NCI-H2227 (cell line): ENCODE measurements around the gene SDC1.

Source experiments
- DNase-seq: peaks from one replicate; lab custom pipeline; 2025; ENCODE audit not compliant: unreplicated experiment; lab: John Stamatoyannopoulos, UW

Gene SDC1

GRCh38 chr2:20186078-20186854 is 38.7 kb downstream of the SDC1 start:
- DNase-seq: no peak

GRCh38 chr2:20185176-20186022 is 39.5 kb downstream of the SDC1 start:
- no peak for DNase-seq

DNA sequence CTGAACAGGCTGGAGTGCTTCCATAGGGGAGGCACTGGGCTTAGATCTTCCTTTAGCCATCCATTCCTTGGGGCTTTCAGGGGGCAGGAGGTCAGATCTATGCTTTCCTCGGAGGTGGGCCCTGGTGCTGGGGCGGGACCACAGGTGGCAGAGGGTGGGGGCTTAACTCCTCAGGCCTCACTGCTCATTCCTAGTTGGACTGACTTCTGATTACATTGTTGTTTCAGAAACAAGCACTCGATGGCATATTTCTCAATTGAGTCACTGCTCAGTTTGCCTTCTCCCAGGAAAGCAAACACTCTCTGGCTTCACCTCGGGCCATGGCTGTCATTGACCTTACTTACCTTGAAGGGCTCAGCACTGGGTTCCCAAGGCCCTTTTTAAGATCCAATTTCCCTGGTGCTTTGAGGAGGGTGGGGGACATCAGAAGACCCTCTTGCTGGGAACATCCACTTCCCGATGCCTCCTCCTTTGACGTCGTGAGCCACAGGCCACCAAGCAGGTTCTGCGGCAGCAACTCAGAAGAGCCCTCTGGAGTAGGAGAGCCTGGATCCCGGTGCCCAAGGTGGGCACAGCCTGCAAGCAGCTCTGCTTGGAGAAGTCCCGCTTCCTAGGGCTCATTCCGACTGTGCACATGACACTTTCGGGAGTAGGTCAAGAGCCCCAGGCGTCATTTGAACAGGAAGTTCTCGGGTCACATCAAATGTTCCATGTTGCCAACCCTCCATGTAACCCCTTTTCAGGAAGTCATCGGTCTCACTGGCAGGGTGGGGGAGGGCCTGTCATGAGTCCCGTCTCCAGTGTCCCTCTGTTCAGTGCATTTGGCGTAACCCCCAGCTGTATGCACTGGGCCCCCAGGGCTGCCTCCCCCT is 40.6 kb downstream of the SDC1 start:
- DNase-seq: no peak

- no peak for DNase-seq
These were observed 41.6 kb downstream of the SDC1 start for GRCh38 chr2:20183373-20183772.

GRCh38 chr2:20182241-20182931 is 42.5 kb downstream of the SDC1 start:
- DNase-seq: no peak

DNA sequence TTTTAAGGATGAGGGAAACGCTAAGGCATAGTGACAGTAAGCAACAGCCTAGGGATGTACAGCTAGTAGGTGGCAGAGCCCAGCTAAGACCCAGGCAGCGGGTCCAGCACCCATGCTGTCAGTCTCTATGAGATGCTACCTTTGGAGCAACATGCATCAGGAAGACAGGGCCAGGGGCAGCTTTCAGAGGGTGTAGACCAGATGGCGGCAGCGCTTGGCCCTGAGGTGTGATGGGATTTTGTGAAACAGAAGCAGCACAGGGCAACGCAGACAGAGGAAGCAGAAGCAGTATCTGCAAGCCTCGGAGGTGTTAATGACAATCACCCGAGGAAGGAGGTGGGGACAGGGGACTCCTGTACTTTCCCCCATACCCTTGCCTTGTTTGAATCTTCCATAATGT is 43.2 kb downstream of the SDC1 start:
- no peak for DNase-seq

GRCh38 chr2:20180676-20181648 is 44.0 kb downstream of the SDC1 start:
- no peak for DNase-seq

DNA sequence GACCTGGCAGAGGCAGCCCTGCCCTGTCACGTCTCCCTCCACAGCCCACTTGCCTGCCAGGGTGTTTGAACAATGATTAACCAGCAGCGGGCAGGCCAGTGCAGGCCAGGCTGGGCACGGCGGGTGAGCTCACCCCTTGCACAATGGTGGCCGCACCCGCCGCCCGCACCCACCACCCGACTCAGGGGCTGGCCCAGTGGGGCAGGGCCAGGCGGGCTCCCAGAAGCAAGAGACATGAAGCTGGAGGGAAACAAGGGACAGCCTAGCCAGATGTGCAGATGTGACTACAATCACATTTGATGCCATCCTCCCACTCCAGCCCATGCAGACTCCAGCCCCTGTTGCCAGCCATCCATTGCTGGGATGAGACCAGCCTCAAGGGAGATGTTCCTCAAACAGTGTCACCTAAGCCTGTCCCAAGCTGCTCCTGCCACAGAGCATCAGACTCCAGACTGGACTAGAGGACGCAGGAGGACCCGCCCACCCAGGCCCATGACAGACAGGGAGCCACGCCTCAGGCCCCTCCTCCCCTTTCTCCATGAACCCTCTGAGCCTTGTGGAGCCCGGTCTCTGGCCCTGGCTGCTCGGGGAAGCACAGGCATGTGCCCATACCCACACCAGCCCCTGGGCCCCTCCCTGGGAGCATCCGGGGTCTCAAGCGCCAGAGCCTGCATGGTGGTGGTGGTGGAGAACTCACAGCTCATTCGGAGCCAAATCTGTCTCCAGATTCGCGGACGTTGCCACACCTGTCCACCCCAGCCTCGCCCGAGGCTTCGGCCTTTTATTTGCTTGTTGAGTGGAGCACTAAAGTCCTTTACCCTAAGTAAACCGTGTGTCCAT is 45.0 kb downstream of the SDC1 start:
- no peak for DNase-seq

- DNase-seq: no peak
These were observed 45.5 kb downstream of the SDC1 start for GRCh38 chr2:20179466-20179754.

DNA sequence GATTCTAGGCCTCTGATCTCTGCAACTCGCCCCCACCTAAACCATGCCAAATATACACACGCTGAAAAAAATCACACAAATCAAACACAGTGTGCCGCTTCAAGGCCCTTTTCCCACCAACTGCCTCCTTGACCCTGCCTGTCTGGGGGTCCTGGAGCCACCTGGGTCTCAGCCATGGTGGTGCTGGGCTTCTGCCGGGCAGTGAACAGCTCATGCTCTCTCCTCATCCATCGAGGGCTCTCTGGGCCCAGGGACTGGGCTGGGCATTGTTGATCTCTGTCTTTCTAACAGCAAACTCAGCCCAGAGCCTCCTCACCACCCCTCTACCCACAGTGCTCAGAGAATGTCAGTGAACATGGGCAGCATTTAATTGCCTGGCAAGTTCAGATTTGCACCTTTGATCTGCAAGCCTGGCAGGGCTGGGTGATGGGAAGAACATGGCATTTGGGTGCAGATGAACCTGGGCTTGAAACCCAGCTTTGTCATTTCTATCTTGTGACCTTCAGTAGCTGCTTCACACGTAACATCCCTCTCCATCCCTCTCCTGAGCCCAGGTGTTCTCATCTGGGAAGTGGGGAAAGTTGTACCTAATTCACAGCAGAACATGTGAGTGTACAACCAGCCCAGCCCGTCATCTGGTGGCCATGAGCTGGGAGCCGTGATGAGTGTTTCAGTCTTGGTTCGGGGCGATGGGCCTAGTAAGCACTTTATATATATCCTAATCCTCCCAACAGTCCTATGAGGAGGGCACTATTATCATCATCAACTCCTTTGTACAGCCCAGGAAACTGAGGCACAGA is 46.1 kb downstream of the SDC1 start:
- no peak for DNase-seq

- DNase-seq: no peak
These were observed 46.7 kb downstream of the SDC1 start for GRCh38 chr2:20178249-20178607.

DNA sequence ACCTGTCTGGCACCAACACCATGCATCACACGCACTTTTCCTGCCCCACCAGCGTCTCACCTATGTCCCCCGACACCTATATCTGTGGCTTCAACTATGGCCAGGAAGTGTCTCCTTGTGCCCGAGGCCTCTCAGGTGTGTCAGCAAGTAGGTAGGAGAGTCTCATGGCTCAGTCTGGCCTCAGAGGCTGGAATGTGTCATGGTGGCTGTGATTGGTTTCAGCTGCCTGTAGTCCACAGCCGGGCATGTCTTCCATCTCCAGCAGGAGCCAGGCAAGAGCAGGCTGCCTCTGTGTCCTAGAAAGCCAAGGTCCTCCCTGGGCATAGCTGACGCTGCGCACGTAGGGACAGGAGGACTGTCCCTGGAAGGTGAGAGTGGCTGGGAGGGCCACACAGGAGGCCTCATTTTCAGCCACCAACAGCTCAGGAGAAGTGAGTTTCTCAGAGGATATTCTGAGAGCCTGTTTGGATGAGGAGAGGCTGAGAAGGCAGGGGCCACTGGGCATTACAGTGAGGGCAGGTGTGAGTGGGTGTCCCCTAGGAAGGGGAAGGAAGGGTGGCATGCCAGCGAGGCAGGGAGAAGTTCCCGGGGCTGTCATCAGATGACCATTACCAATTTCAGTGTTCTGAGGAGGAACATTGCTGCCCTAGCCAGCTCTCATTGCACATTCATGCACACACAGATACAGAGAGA is 47.2 kb downstream of the SDC1 start:
- no peak for DNase-seq

DNA sequence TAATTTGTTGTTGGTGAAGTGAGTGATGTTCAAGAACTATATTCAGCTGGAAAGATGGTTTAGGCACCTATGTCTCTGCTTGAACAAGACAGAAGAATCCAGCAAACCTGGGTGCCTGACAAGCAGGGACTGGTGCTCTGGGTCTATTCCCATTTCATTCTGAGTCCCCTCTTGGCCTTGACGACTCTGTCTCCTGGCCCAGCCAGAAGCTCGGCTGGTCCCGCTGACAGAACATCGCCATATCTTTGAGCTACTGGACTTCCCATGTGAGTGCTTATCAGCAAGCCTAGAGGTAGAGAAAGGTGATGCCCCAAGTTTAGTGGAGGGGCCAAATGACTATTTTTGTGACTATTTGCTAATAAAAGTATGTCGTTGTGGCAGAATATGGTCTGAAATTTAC is 48.2 kb downstream of the SDC1 start:
- DNase-seq: no peak

- DNase-seq: no peak
These were observed 49.0 kb downstream of the SDC1 start for GRCh38 chr2:20175931-20176330.

- no peak for DNase-seq
These were observed 49.7 kb downstream of the SDC1 start for GRCh38 chr2:20175267-20175666.

DNA sequence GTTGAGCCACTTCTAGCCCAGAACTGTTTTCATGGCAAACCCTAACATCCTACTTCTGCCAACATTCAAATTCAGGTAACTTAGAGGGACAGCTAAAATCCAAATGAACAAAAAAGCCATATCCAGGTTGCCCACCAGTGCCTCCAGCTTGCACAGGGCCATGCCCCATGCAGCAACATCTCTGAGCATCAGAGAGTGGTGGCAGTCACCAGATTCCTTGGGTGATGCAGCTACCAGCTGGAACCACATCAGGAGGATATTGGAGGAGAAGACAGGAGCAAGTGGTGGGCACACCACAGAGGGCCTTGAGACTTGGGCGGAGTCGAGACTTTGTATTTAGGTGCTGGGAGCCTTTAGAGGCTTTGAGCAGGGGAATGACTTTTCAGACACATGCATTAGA is 50.5 kb downstream of the SDC1 start:
- DNase-seq: no peak

GRCh38 chr2:20173496-20174402 is 51.2 kb downstream of the SDC1 start:
- DNase-seq: no peak
